Upper lobe of left lung (tissue), 6 donors: ENCODE measurements around the gene CCL22. TPM values are rescaled to one million over a fixed set of nuclear protein-coding genes. Genes with fewer than 3 reads are reported as not detected.

Experiments used
- ATAC-seq, 2 donors: fragments of 200-7000 bp; cut with Tn5 transposase; one replicate each; pipeline ENCODE4 v1.9.1; 2022; ENCODE audit warnings: mild to moderate bottlenecking in 2 of 2, moderate library complexity in 2 of 2; ENCODE audit not compliant: low FRiP score in 2 of 2
- DNase-seq, 2 donors: peaks; one replicate each; pipeline ENCODE4 v3.0.0-alpha.2; 2019 to 2020
- H3K27ac ChIP-seq, 4 donors: fragments of 200-600 bp; sonication (generic); one replicate each; pipeline ENCODE4 v1.5.1; 2016 to 2019
- H3K27me3 ChIP-seq, 4 donors: fragments of 200-600 bp; sonication (generic); one replicate each; pipeline ENCODE4 v1.5.1; 2017 to 2019
- H3K36me3 ChIP-seq, 4 donors: fragments of 200-600 bp; sonication (generic); one replicate each; pipeline ENCODE4 v1.5.1; 2016 to 2019
- H3K4me1 ChIP-seq, 4 donors: fragments of 200-600 bp; sonication (generic); one replicate each; pipeline ENCODE4 v1.5.1; 2018 to 2019
- H3K4me3 ChIP-seq, 4 donors: fragments of 200-600 bp; sonication (generic); one replicate each; pipeline ENCODE4 v1.5.1; 2017 to 2019; ENCODE audit warnings: mild to moderate bottlenecking in 2 of 4, moderate library complexity in 1 of 4
- H3K9me3 ChIP-seq, 4 donors: fragments of 200-600 bp; sonication (generic); one replicate each; pipeline ENCODE4 v1.5.1; 2018 to 2019
- CTCF ChIP-seq, 6 experiments: fragments of 450-650 bp in 4 of 6; fragments of 200-600 bp in 2 of 6; sonication (generic) in 2 of 6; IDR thresholded peaks; one replicate each; pipeline ENCODE4 v1.5.1; 2016 to 2019; ENCODE audit warnings: antibody characterized with exemption in 6 of 6
- EP300 ChIP-seq, 4 donors: sonication (generic); formaldehyde crosslinking; IDR thresholded peaks; one replicate each; pipeline ENCODE4 v1.5.1; 2017; ENCODE audit warnings: antibody characterized with exemption in 4 of 4, control low read depth in 2 of 4
- POLR2A ChIP-seq, 4 donors: fragments of 450-650 bp; IDR thresholded peaks; one replicate each; pipeline ENCODE4 v1.5.1; 2016 to 2017; ENCODE audit warnings: antibody characterized with exemption in 4 of 4, mild to moderate bottlenecking in 2 of 4
- POLR2AphosphoS5 ChIP-seq, 2 donors: sonication (generic); formaldehyde crosslinking; IDR thresholded peaks; one replicate each; pipeline ENCODE4 v1.5.1; 2017; ENCODE audit warnings: antibody characterized with exemption in 2 of 2
- WGBS, 2 donors: methylation state at CpG; one replicate each; pipeline ENCODE4 v1.1.5; 2017 to 2018; 5-methylcytosine and 5-hydroxymethylcytosine counted together
- total RNA-seq, 6 donors: library from RNA; depleted of rRNA in 4 of 6; stranded (reverse); fragments of >200 nt in 4 of 6; gene quantifications; one replicate each; pipeline versions ENCODE4 v1.1.0 to v1.2.1, GENCODE V29; 2016 to 2021
- donor health status: DM: no; HTN: no; CAD: no; lungs with moderate emphysema.
- donor health status: DM: no; HTN: yes; CAD: no; lungs with severe emphysema.

Gene CCL22
- total RNA-seq, 6 donors from 2014 or later, result 0.39 to 4.7 (median 0.71) TPM; not detected in 2

GRCh38 chr16:57376313-57376818 is 17.8 kb downstream of the CCL22 start:
- Histone ChIP-seq H3K9me3 (no peaks in the 10 kb centered on the region), H3K4me1 (peaks cover 16 to 55% (median 36%) of the 10 kb centered on the region in 4 donors), H3K27me3 (no peaks in the 10 kb centered on the region), H3K27ac (peak overlapping the region in 2 of 4 donors; percentile 62 to 93), H3K4me3 (peak overlapping the region in 1 of 4 donors; percentile 63), H3K36me3 (peaks cover 0 to 7% (median 0%) of the 10 kb centered on the region in 4 donors)
- ATAC-seq, result no peak
- no peak for DNase-seq
- TF ChIP-seq POLR2AphosphoS5 (IDR thresholded peaks at IDR 0.05) (no peak), CTCF (IDR thresholded peaks at IDR 0.05) (no peak), POLR2A (IDR thresholded peaks at IDR 0.05) (no peak), EP300 (IDR thresholded peaks at IDR 0.05) (no peak)
- 87 to 96% methylated on average over 3 of the region's 3 CpGs for WGBS, 2 donors

GRCh38 chr16:57377080-57377841 is 18.7 kb downstream of the CCL22 start:
- Histone ChIP-seq H3K36me3 (peaks cover 0 to 15% (median 5%) of the 10 kb centered on the region in 4 donors), H3K9me3 (no peaks in the 10 kb centered on the region), H3K4me1 (peaks cover 16 to 52% (median 30%) of the 10 kb centered on the region in 4 donors), H3K4me3 (peak overlapping the region in 1 of 4 donors; percentile 63), H3K27me3 (no peaks in the 10 kb centered on the region), H3K27ac (peak overlapping the region in 3 of 4 donors; percentile 48 to 76 (median 62))
- no peak for DNase-seq
- no peak for ATAC-seq
- TF ChIP-seq CTCF (IDR thresholded peaks at IDR 0.05) (no peak), EP300 (IDR thresholded peaks at IDR 0.05) (peak in 2 of 4 donors; percentile 25 to 48), POLR2A (IDR thresholded peaks at IDR 0.05) (no peak), POLR2AphosphoS5 (IDR thresholded peaks at IDR 0.05) (peak in 1 of 2 donors; percentile 19)
- WGBS, 2 donors, result 25 to 49% methylated on average over 5 of the region's 5 CpGs

GRCh38 chr16:57379579-57379978 is 21.0 kb downstream of the CCL22 start:
- Histone ChIP-seq H3K4me3 (no peak overlapping the region), H3K4me1 (peaks cover 21 to 60% (median 38%) of the 10 kb centered on the region in 4 donors), H3K36me3 (peaks cover 0 to 28% (median 7%) of the 10 kb centered on the region in 4 donors), H3K27ac (peak overlapping the region in 2 of 4 donors; percentile 27 to 66), H3K9me3 (no peaks in the 10 kb centered on the region), H3K27me3 (no peaks in the 10 kb centered on the region)
- WGBS, 2 donors, result 72 to 81% methylated on average over 10 of the region's 10 CpGs
- ATAC-seq, result no peak
- no peak for DNase-seq
- no peak for TF ChIP-seq EP300 (IDR thresholded peaks at IDR 0.05)
- TF ChIP-seq POLR2A (IDR thresholded peaks at IDR 0.05), result no peak
- TF ChIP-seq POLR2AphosphoS5 (IDR thresholded peaks at IDR 0.05), result no peak
- TF ChIP-seq CTCF (IDR thresholded peaks at IDR 0.05), result no peak

GRCh38 chr16:57380671-57381462 is 22.3 kb downstream of the CCL22 start:
- H3K27ac ChIP-seq, result peak overlapping the region; percentile 4 to 32 (median 21)
- no peaks in the 10 kb centered on the region for H3K27me3 ChIP-seq
- DNase-seq (no peak), ATAC-seq (no peak)
- no peak overlapping the region for H3K4me3 ChIP-seq
- peaks cover 0 to 28% (median 7%) of the 10 kb centered on the region in 4 donors for H3K36me3 ChIP-seq
- no peaks in the 10 kb centered on the region for H3K9me3 ChIP-seq
- WGBS, 2 donors, result 50 to 57% methylated on average over 4 to 8 of the region's 8 CpGs
- TF ChIP-seq POLR2AphosphoS5 (IDR thresholded peaks at IDR 0.05) (no peak), EP300 (IDR thresholded peaks at IDR 0.05) (no peak), POLR2A (IDR thresholded peaks at IDR 0.05) (no peak), CTCF (IDR thresholded peaks at IDR 0.05) (no peak)
- peaks cover 22 to 61% (median 39%) of the 10 kb centered on the region in 4 donors for H3K4me1 ChIP-seq
